H4 (cell line): ENCODE data around the gene CDRT15. TPM values are rescaled to one million over a fixed set of nuclear protein-coding genes. Genes with fewer than 3 reads are reported as not detected.

Experiments used
- total RNA-seq: library from RNA; depleted of rRNA; stranded (reverse); fragments of >200 nt; shearing (Covaris generic); gene quantifications from 2 replicates; pipeline ENCODE4 v1.2.3, GENCODE V29; 2014; rRNA removed

Gene CDRT15
- total RNA-seq, 1 experiment from 2014 or later = not detected

Other genes with a start within 250 kb of the CDRT15 start
- 25.0 and 28.3 TPM in 2 replicates for gene COX10, start 167.4 kb downstream of the CDRT15 start, total RNA-seq
- gene HS3ST3B1, start 64.2 kb upstream of the CDRT15 start, total RNA-seq = 9.7 and 9.8 TPM in 2 replicates